HEK293 (cell line): ENCODE data around the gene DSC1.

Experiments used
- CTCF ChIA-PET: fragments of 350-600 bp; formaldehyde crosslinking; extraction: SDS; loops from one replicate; lab custom pipeline; 2021; ENCODE audit warnings: antibody characterized with exemption; lab: Yijun Ruan, JAX
- POLR2A ChIA-PET: fragments of 300-600 bp; formaldehyde crosslinking; extraction: SDS; loops from one replicate; lab custom pipeline; 2020; ENCODE audit warnings: antibody characterized with exemption, inconsistent platforms; lab: Yijun Ruan, JAX
- H3K27ac ChIP-seq: fragments of 200-500 bp; sonication (Bioruptor generic); 2 replicates; pipeline ENCODE4 v1.5.1; 2014; ENCODE audit warnings: low read depth, low read length, control low read depth, inconsistent platforms; ENCODE audit errors: extremely low read depth
- H3K36me3 ChIP-seq, 2 experiments: fragments of 200-500 bp in 1 of 2; sonication (Bioruptor generic) in 1 of 2; 1 replicate in 1 of 2; 2 replicates in 1 of 2; pipeline ENCODE4 v1.5.1; 2014 to 2017; ENCODE audit warnings: inconsistent platforms in 2 of 2, low read length in 2 of 2; ENCODE audit not compliant: control insufficient read depth in 2 of 2, insufficient read depth in 1 of 2
- H3K4me1 ChIP-seq: fragments of 200-500 bp; sonication (Bioruptor generic); 2 replicates; pipeline ENCODE4 v1.5.1; 2014; ENCODE audit warnings: mild to moderate bottlenecking, low read length, inconsistent platforms; ENCODE audit not compliant: control insufficient read depth, insufficient read depth
- H3K4me3 ChIP-seq: 2 replicates; pipeline ENCODE4 v1.5.1; 2011; ENCODE audit warnings: low read depth, mild to moderate bottlenecking, control low read depth, low read length, moderate library complexity
- H3K9me3 ChIP-seq: fragments of 200-500 bp; sonication (Bioruptor generic); 2 replicates; pipeline ENCODE4 v1.5.1; 2014; ENCODE audit warnings: low read depth, low read length, inconsistent platforms; ENCODE audit not compliant: control insufficient read depth, insufficient read depth
- HOXC10 ChIP-seq: sonication (generic); formaldehyde crosslinking; IDR thresholded peaks from 2 replicates; pipeline ENCODE4 v1.8.1; 2023; ENCODE audit warnings: mild to moderate bottlenecking, missing genetic modification reagents
- KLF10 ChIP-seq: fragments of 450-650 bp; IDR thresholded peaks from 2 replicates; pipeline ENCODE4 v1.5.1; 2018; ENCODE audit warnings: missing biosample characterization, mild to moderate bottlenecking, missing genetic modification characterization
- MZF1 ChIP-seq: fragments of 450-650 bp; formaldehyde crosslinking; IDR thresholded peaks from 2 replicates; pipeline ENCODE4 v1.5.1; 2017; ENCODE audit warnings: missing biosample characterization, missing genetic modification characterization, borderline replicate concordance
- SETDB1 ChIP-seq: IDR thresholded peaks from one replicate; pipeline ENCODE4 v1.6.1; 2017; ENCODE audit warnings: mild to moderate bottlenecking, low read length, moderate library complexity, mixed read lengths; ENCODE audit not compliant: insufficient read length
- ZBTB1 ChIP-seq: fragments of 450-650 bp; formaldehyde crosslinking; IDR thresholded peaks from 2 replicates; pipeline ENCODE4 v1.5.1; 2016; ENCODE audit warnings: missing biosample characterization, missing genetic modification characterization
- ZBTB17 ChIP-seq: fragments of 450-650 bp; formaldehyde crosslinking; IDR thresholded peaks from 2 replicates; pipeline ENCODE4 v1.5.1; 2016; ENCODE audit warnings: missing biosample characterization, missing genetic modification characterization
- ZFP3 ChIP-seq: fragments of 450-650 bp; formaldehyde crosslinking; IDR thresholded peaks from 2 replicates; pipeline ENCODE4 v1.5.1; 2016; ENCODE audit warnings: low read depth, missing biosample characterization, missing genetic modification characterization
- ZNF146 ChIP-seq: fragments of 450-650 bp; formaldehyde crosslinking; IDR thresholded peaks from 2 replicates; pipeline ENCODE4 v1.5.1; 2016; ENCODE audit warnings: missing biosample characterization, missing genetic modification characterization
- ZNF157 ChIP-seq: fragments of 450-650 bp; formaldehyde crosslinking; IDR thresholded peaks from 2 replicates; pipeline ENCODE4 v1.5.1; 2016; ENCODE audit warnings: missing biosample characterization, missing genetic modification characterization
- ZNF16 ChIP-seq: fragments of 450-650 bp; formaldehyde crosslinking; IDR thresholded peaks from 2 replicates; pipeline ENCODE4 v1.5.1; 2016; ENCODE audit warnings: low read depth, missing biosample characterization, missing genetic modification characterization
- ZNF169 ChIP-seq: fragments of 450-650 bp; formaldehyde crosslinking; IDR thresholded peaks from 2 replicates; pipeline ENCODE4 v1.5.1; 2016; ENCODE audit warnings: missing biosample characterization, missing genetic modification characterization
- ZNF174 ChIP-seq: fragments of 450-650 bp; formaldehyde crosslinking; IDR thresholded peaks from 2 replicates; pipeline ENCODE4 v1.5.0; 2017; ENCODE audit warnings: missing biosample characterization, mild to moderate bottlenecking, missing genetic modification characterization
- ZNF335 ChIP-seq: fragments of 450-650 bp; formaldehyde crosslinking; conservative IDR thresholded peaks from 2 replicates; pipeline ENCODE4 v1.5.1; 2016; ENCODE audit warnings: missing biosample characterization, missing genetic modification characterization
- ZNF366 ChIP-seq: fragments of 450-650 bp; formaldehyde crosslinking; conservative IDR thresholded peaks from 2 replicates; pipeline ENCODE4 v1.5.1; 2016; ENCODE audit warnings: missing biosample characterization, missing genetic modification characterization
- ZNF48 ChIP-seq: fragments of 450-650 bp; formaldehyde crosslinking; IDR thresholded peaks from 2 replicates; pipeline ENCODE4 v1.5.1; 2016; ENCODE audit warnings: missing biosample characterization, missing genetic modification characterization
- ZNF510 ChIP-seq: fragments of 450-650 bp; formaldehyde crosslinking; IDR thresholded peaks from 2 replicates; pipeline ENCODE4 v1.5.1; 2018; ENCODE audit warnings: mild to moderate bottlenecking, missing genetic modification characterization, missing biosample characterization; ENCODE audit not compliant: insufficient replicate concordance
- ZNF560 ChIP-seq: fragments of 450-650 bp; formaldehyde crosslinking; IDR thresholded peaks from 2 replicates; pipeline ENCODE4 v1.5.1; 2017; ENCODE audit warnings: missing biosample characterization, missing genetic modification characterization, borderline replicate concordance
- ZNF624 ChIP-seq: fragments of 450-650 bp; formaldehyde crosslinking; IDR thresholded peaks from 2 replicates; pipeline ENCODE4 v1.5.1; 2017; ENCODE audit warnings: missing biosample characterization, missing genetic modification characterization
- ZNF629 ChIP-seq: fragments of 450-650 bp; formaldehyde crosslinking; IDR thresholded peaks from 2 replicates; pipeline ENCODE4 v1.5.1; 2017; ENCODE audit warnings: missing biosample characterization, missing genetic modification characterization
- ZNF747 ChIP-seq: fragments of 450-650 bp; formaldehyde crosslinking; IDR thresholded peaks from 2 replicates; pipeline ENCODE4 v1.5.1; 2016; ENCODE audit warnings: missing biosample characterization, missing genetic modification characterization
- ZNF76 ChIP-seq: fragments of 450-650 bp; formaldehyde crosslinking; IDR thresholded peaks from 2 replicates; pipeline ENCODE4; 2016; ENCODE audit warnings: low read depth, missing biosample characterization, missing genetic modification characterization, borderline replicate concordance
- ZSCAN30 ChIP-seq: fragments of 450-650 bp; IDR thresholded peaks from 2 replicates; pipeline ENCODE4 v1.5.1; 2018; ENCODE audit warnings: missing biosample characterization, mild to moderate bottlenecking, missing genetic modification characterization, moderate library complexity
- TF ChIP-seq, protein P1 (sequence below): fragments of 450-650 bp; IDR thresholded peaks from 2 replicates; pipeline ENCODE4 v1.5.1; 2018; ENCODE audit warnings: missing biosample characterization, missing genetic modification characterization
- TF ChIP-seq, protein P2 (sequence below): fragments of 450-650 bp; formaldehyde crosslinking; IDR thresholded peaks from 2 replicates; pipeline ENCODE4 v1.5.1; 2017; ENCODE audit warnings: missing biosample characterization, missing genetic modification characterization
- TF ChIP-seq, protein P3 (sequence below): fragments of 450-650 bp; formaldehyde crosslinking; IDR thresholded peaks from 2 replicates; pipeline ENCODE4 v1.5.1; 2016; ENCODE audit warnings: missing biosample characterization, missing genetic modification characterization
- TF ChIP-seq, protein P4 (sequence below): fragments of 450-650 bp; formaldehyde crosslinking; IDR thresholded peaks from 2 replicates; pipeline ENCODE4 v1.5.1; 2017; ENCODE audit warnings: missing biosample characterization, missing genetic modification characterization
- TF ChIP-seq, protein P5 (sequence below): fragments of 450-650 bp; formaldehyde crosslinking; optimal IDR thresholded peaks from 2 replicates; pipeline ENCODE3; 2016; ENCODE audit warnings: missing biosample characterization, mild to moderate bottlenecking, missing genetic modification characterization

DSC1 gene

DNA sequence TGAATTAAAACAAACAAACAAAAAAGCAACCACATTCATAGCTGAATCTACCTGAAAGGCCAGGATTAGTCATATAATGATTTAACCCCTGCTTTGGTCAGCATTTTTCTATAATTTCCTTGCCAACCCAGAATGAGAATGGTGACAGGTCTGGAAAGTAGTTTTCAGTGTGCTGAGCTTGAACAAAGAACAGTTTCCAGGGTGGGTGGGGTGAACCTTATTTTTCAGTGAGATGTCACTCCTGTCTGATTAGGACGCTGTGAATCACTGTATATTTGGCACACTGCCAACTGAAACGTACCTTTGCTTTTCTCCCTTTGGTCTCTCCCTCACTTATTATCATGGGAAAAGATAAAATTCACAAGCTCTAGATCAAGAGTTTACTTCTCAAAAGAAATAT lies 35.0 kb upstream of the DSC1 start (continued):
- TF ChIP-seq ZNF510 (tag by site-specific recombination) (peak; percentile 70), ZNF16 (no peak), ZNF624 (tag by site-specific recombination) (no peak), ZNF174 (0 out of 2 replicates have a peak, but pooled peaks have one; percentile 59), ZNF48 (no peak), ZNF169 (tag by site-specific recombination) (no peak), MZF1 (tag by site-specific recombination) (no peak), HOXC10 (no peak), ZSCAN30 (tag by site-specific recombination) (no peak), ZNF146 (no peak), ZBTB17 (tag by site-specific recombination) (no peak), ZBTB1 (tag by site-specific recombination) (no peak), ZNF366 (tag by site-specific recombination) (no peak; the same call in 1 of the 2 replicates), ZNF560 (tag by site-specific recombination) (no peak), ZNF747 (tag by site-specific recombination) (no peak), SETDB1 (no peak), ZNF629 (no peak)
- TF ChIP-seq, protein P1, sequence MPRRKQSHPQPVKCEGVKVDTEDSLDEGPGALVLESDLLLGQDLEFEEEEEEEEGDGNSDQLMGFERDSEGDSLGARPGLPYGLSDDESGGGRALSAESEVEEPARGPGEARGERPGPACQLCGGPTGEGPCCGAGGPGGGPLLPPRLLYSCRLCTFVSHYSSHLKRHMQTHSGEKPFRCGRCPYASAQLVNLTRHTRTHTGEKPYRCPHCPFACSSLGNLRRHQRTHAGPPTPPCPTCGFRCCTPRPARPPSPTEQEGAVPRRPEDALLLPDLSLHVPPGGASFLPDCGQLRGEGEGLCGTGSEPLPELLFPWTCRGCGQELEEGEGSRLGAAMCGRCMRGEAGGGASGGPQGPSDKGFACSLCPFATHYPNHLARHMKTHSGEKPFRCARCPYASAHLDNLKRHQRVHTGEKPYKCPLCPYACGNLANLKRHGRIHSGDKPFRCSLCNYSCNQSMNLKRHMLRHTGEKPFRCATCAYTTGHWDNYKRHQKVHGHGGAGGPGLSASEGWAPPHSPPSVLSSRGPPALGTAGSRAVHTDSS (tag by site-specific recombination): no peak; the same call in 1 of the 2 replicates
- TF ChIP-seq, protein P2, sequence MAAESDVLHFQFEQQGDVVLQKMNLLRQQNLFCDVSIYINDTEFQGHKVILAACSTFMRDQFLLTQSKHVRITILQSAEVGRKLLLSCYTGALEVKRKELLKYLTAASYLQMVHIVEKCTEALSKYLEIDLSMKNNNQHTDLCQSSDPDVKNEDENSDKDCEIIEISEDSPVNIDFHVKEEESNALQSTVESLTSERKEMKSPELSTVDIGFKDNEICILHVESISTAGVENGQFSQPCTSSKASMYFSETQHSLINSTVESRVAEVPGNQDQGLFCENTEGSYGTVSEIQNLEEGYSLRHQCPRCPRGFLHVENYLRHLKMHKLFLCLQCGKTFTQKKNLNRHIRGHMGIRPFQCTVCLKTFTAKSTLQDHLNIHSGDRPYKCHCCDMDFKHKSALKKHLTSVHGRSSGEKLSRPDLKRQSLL (tag by site-specific recombination): no peak
- TF ChIP-seq, protein P3, sequence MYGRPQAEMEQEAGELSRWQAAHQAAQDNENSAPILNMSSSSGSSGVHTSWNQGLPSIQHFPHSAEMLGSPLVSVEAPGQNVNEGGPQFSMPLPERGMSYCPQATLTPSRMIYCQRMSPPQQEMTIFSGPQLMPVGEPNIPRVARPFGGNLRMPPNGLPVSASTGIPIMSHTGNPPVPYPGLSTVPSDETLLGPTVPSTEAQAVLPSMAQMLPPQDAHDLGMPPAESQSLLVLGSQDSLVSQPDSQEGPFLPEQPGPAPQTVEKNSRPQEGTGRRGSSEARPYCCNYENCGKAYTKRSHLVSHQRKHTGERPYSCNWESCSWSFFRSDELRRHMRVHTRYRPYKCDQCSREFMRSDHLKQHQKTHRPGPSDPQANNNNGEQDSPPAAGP (tag by site-specific recombination): no peak
- TF ChIP-seq, all 188 proteins: peak for 23

DNA sequence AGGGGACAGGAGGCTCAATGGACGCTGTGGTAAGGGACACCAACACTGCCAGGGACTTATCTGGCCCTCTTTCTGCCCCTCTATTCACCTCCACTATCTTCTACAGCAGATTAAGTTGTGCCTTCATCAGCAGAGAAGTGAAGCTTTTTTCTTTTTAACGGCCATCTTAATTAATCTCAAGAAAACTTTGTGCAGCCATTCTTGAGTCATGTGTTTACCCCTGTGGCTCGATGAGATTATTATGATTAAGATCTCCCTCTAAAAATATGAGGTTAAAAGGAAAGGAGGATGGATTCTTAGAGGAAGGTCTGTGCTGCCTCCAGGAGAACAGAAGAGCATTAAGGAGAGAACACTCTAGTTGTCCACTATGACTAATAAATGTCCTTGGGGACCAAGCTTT lies 32.4 kb upstream of the DSC1 start:
- Histone ChIP-seq H3K4me3 (no peak overlapping the region), H3K9me3 (no peaks in the 10 kb centered on the region), H3K27ac (no peak overlapping the region), H3K36me3 (no peaks in the 10 kb centered on the region), H3K4me1 (0 out of 2 replicates have a peak, but pooled peaks cover 2% of the 10 kb centered on the region)
- POLR2A ChIA-PET: no interaction called here
- CTCF ChIA-PET: interaction anchor here (0.5 to 0.6 kb wide), 2 partner anchors 26 to 135 kb away, joined by 3 read pairs; no protein-coding TSS in a partner anchor
- TF ChIP-seq ZNF169 (tag by site-specific recombination) (no peak), KLF10 (no peak), ZNF157 (no peak), ZNF747 (tag by site-specific recombination) (no peak), ZNF76 (tag by site-specific recombination) (no peak), ZNF335 (tag by site-specific recombination) (no peak), ZFP3 (tag by site-specific recombination) (no peak)
- TF ChIP-seq, protein P4, sequence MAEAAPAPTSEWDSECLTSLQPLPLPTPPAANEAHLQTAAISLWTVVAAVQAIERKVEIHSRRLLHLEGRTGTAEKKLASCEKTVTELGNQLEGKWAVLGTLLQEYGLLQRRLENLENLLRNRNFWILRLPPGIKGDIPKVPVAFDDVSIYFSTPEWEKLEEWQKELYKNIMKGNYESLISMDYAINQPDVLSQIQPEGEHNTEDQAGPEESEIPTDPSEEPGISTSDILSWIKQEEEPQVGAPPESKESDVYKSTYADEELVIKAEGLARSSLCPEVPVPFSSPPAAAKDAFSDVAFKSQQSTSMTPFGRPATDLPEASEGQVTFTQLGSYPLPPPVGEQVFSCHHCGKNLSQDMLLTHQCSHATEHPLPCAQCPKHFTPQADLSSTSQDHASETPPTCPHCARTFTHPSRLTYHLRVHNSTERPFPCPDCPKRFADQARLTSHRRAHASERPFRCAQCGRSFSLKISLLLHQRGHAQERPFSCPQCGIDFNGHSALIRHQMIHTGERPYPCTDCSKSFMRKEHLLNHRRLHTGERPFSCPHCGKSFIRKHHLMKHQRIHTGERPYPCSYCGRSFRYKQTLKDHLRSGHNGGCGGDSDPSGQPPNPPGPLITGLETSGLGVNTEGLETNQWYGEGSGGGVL (tag by site-specific recombination): no peak
- TF ChIP-seq, protein P5, sequence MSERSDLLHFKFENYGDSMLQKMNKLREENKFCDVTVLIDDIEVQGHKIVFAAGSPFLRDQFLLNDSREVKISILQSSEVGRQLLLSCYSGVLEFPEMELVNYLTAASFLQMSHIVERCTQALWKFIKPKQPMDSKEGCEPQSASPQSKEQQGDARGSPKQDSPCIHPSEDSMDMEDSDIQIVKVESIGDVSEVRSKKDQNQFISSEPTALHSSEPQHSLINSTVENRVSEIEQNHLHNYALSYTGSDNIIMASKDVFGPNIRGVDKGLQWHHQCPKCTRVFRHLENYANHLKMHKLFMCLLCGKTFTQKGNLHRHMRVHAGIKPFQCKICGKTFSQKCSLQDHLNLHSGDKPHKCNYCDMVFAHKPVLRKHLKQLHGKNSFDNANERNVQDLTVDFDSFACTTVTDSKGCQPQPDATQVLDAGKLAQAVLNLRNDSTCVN (tag by site-specific recombination): no peak
